NCI-H510A (cell line): ENCODE measurements around the gene ALPG.
"Not testable (repeated sequence)": the region's sequence is repeated elsewhere in the genome, so short reads cannot be mapped to it uniquely, and the experiment has no call there.

Experiments used
- DNase-seq: peaks from one replicate; lab custom pipeline; 2025; lab: John Stamatoyannopoulos, UW

ALPG gene

GRCh38 chr2:232396683-232397082, 10.0 kb upstream of the ALPG start:
- DNase-seq: no peak

- DNase-seq: no peak
Measured at GRCh38 chr2:232398293-232399034, 8.2 kb upstream of the ALPG start.

- peak; percentile 24 for DNase-seq
Measured at GRCh38 chr2:232400256-232401015, 6.2 kb upstream of the ALPG start.

GRCh38 chr2:232402518-232402917, 4.1 kb upstream of the ALPG start:
- no peak for DNase-seq

GRCh38 chr2:232405943-232406510, 617 bp upstream of the ALPG start:
- no peak for DNase-seq

- not testable (repeated sequence) for DNase-seq
Measured at GRCh38 chr2:232407428-232408150, 945 bp downstream of the ALPG start.

- DNase-seq: not testable (repeated sequence)
Measured at GRCh38 chr2:232408269-232408668, 1.6 kb downstream of the ALPG start.

GRCh38 chr2:232409617-232410016, 3.0 kb downstream of the ALPG start:
- DNase-seq: not testable (repeated sequence)

GRCh38 chr2:232410238-232410900, 3.7 kb downstream of the ALPG start:
- no peak for DNase-seq

- no peak for DNase-seq
Measured at GRCh38 chr2:232411901-232412629, 5.4 kb downstream of the ALPG start.

- DNase-seq: no peak
Measured at GRCh38 chr2:232412986-232413385, 6.3 kb downstream of the ALPG start.

- DNase-seq: no peak
Measured at GRCh38 chr2:232415138-232415690, 8.6 kb downstream of the ALPG start.

GRCh38 chr2:232415736-232416520, 9.3 kb downstream of the ALPG start:
- no peak for DNase-seq

- DNase-seq: no peak
Measured at GRCh38 chr2:232416521-232417470, 10.2 kb downstream of the ALPG start.

GRCh38 chr2:232417489-232417888, 10.8 kb downstream of the ALPG start:
- DNase-seq: no peak

GRCh38 chr2:232418056-232418455, 11.4 kb downstream of the ALPG start:
- DNase-seq: no peak

GRCh38 chr2:232418466-232419244, 12.0 kb downstream of the ALPG start:
- DNase-seq: peak; percentile 68
